K562 (cell line): ENCODE data around the gene SLC12A3. TPM values are rescaled to one million over a fixed set of nuclear protein-coding genes. Genes with fewer than 3 reads are reported as not detected.

ENCODE experiments used
- BCOR ChIP-seq: fragments of 450-650 bp; IDR thresholded peaks from 2 replicates; pipeline ENCODE4 v1.6.1; 2016
- CEBPZ ChIP-seq: fragments of 150-350 bp; IDR thresholded peaks from 2 replicates; pipeline ENCODE4 v1.6.1; 2014; ENCODE audit warnings: low read depth, mild to moderate bottlenecking, low read length, borderline replicate concordance
- DNMT1 ChIP-seq: fragments of 450-650 bp; IDR thresholded peaks from 2 replicates; pipeline ENCODE4 v1.6.1; 2016; ENCODE audit warnings: antibody characterized with exemption, mild to moderate bottlenecking
- GATA2 ChIP-seq: sonication (generic); formaldehyde crosslinking; IDR thresholded peaks from 2 replicates; pipeline ENCODE4 v1.4.0; 2020; ENCODE audit warnings: mild to moderate bottlenecking, missing genetic modification reagents
- HMGN3 ChIP-seq: IDR thresholded peaks from 2 replicates; pipeline ENCODE4 v1.6.1; 2011; ENCODE audit warnings: borderline replicate concordance, low read depth, mild to moderate bottlenecking, mixed read lengths, low read length; ENCODE audit not compliant: insufficient read length; ENCODE audit errors: extremely low read depth
- POLR2B ChIP-seq: fragments of 450-650 bp; IDR thresholded peaks from 2 replicates; pipeline ENCODE4 v1.6.1; 2018; ENCODE audit warnings: low read depth; ENCODE audit not compliant: partially characterized antibody
- RCOR1 ChIP-seq, 2 experiments: IDR thresholded peaks; 2 replicates each; pipeline ENCODE4 v1.6.1; 2012; ENCODE audit warnings: low read depth in 2 of 2, low read length in 2 of 2, borderline replicate concordance in 1 of 2, improper control_type of control experiment in 1 of 2
- SNRNP70 ChIP-seq: fragments of 200-400 bp; formaldehyde crosslinking; optimal IDR thresholded peaks from 2 replicates; pipeline ENCODE3; 2017; ENCODE audit warnings: low read depth, low read length
- STAG1 ChIP-seq: sonication (generic); formaldehyde crosslinking; IDR thresholded peaks from 2 replicates; pipeline ENCODE4 v1.5.0; 2020; ENCODE audit warnings: missing genetic modification reagents, borderline replicate concordance
- TBP ChIP-seq: optimal IDR thresholded peaks from 2 replicates; pipeline ENCODE3; 2011; ENCODE audit warnings: low read depth, low read length, improper control_type of control experiment
- TEAD4 ChIP-seq, 2 experiments: sonication (generic) in 1 of 2; formaldehyde crosslinking in 1 of 2; IDR thresholded peaks; 2 replicates each; pipeline versions ENCODE4 v1.6.1 to v1.8.0; 2012 to 2022; ENCODE audit warnings: borderline replicate concordance in 1 of 2, inconsistent platforms in 1 of 2, low read length in 1 of 2, mild to moderate bottlenecking in 1 of 2, missing genetic modification reagents in 1 of 2
- ZFP30 ChIP-seq: fragments of 250-450 bp; sonication (Bioruptor Pico); IDR thresholded peaks from 2 replicates; pipeline ENCODE4 v1.8.0; 2022; ENCODE audit warnings: moderate library complexity, mild to moderate bottlenecking, inconsistent platforms, borderline replicate concordance
- ZMIZ1 ChIP-seq, 2 experiments: fragments of 150-350 bp in 1 of 2; IDR thresholded peaks; 2 replicates each; pipeline ENCODE4 v1.6.1; 2012 to 2016; ENCODE audit warnings: low read depth in 2 of 2, low read length in 2 of 2, mild to moderate bottlenecking in 1 of 2, moderate library complexity in 1 of 2
- ZSCAN32 ChIP-seq: fragments of 450-650 bp; formaldehyde crosslinking; IDR thresholded peaks from 2 replicates; pipeline ENCODE4 v1.4.0; 2020; ENCODE audit warnings: mild to moderate bottlenecking, moderate library complexity
- polyA plus RNA-seq, 8 experiments: library from polyadenylated mRNA; depleted of rRNA in 4 of 8; stranded (reverse) in 5 of 8; unstranded in 3 of 8; fragments of >200 nt; fragmentation: Nextera tagmentation in 2 of 8; fragmentation: Illumina TruSeq in 1 of 8; extraction: Ambion mirVana in 2 of 8; extraction: Trizol in 1 of 8; gene quantifications; 2 replicates each; pipeline versions ENCODE4 v1.2.1 to v1.2.3, GENCODE V29; 2011 to 2014; ENCODE audit warnings: inconsistent platforms in 1 of 8, missing spikeins in 1 of 8
- total RNA-seq, 7 experiments: library from RNA; depleted of rRNA in 6 of 7; stranded (reverse); fragments of >200 nt in 6 of 7; fragmentation: Illumina TruSeq in 2 of 7; extraction: Trizol in 2 of 7; gene quantifications; 2 replicates each; pipeline versions ENCODE4 v1.2.1 to v1.2.3, GENCODE V29; 2011 to 2021; ENCODE audit warnings: low replicate concordance in 1 of 7
- TF ChIP-seq, protein P1 (sequence below): fragments of 450-650 bp; IDR thresholded peaks from 2 replicates; pipeline ENCODE4 v1.6.1; 2016; ENCODE audit warnings: missing biosample characterization, missing genetic modification characterization
- TF ChIP-seq, protein P2 (sequence below): sonication (generic); formaldehyde crosslinking; IDR thresholded peaks from 2 replicates; pipeline ENCODE4 v1.8.0; 2022; ENCODE audit warnings: mild to moderate bottlenecking, missing genetic modification reagents

The SLC12A3 gene
- total and polyA plus RNA-seq, 9 of the 15 experiments (the other 6 are each of a cell fraction or from before 2014, with no cell fraction given) = not detected

- TF ChIP-seq ZMIZ1 (IDR thresholded peaks at IDR 0.05; ENCODE audit: low read depth in 2 of 2, low read length in 2 of 2) = peak in 1 of 2 experiments; percentile 68; a peak in 1 of 4 replicates
- TF ChIP-seq, protein P1, sequence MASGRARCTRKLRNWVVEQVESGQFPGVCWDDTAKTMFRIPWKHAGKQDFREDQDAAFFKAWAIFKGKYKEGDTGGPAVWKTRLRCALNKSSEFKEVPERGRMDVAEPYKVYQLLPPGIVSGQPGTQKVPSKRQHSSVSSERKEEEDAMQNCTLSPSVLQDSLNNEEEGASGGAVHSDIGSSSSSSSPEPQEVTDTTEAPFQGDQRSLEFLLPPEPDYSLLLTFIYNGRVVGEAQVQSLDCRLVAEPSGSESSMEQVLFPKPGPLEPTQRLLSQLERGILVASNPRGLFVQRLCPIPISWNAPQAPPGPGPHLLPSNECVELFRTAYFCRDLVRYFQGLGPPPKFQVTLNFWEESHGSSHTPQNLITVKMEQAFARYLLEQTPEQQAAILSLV (tag) = no peak
- TF ChIP-seq BCOR = no peak
- TF ChIP-seq STAG1 = no peak
- no peak for TF ChIP-seq TBP
- TF ChIP-seq, protein P2, sequence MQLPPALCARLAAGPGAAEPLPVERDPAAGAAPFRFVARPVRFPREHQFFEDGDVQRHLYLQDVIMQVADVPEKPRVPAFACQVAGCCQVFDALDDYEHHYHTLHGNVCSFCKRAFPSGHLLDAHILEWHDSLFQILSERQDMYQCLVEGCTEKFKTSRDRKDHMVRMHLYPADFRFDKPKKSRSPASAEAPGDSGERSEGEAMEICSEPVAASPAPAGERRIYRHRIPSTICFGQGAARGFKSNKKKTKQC (CRISPR knock-in tag) = no peak
- TF ChIP-seq HMGN3 = no peak
- no peak for TF ChIP-seq ZSCAN32 (CRISPR knock-in tag)
- TF ChIP-seq RCOR1 (IDR thresholded peaks at IDR 0.05; ENCODE audit: borderline replicate concordance in 1 of 2, low read depth in 2 of 2, low read length in 2 of 2) = no peak
- TF ChIP-seq ZFP30 (CRISPR knock-in tag) = no peak
- no peak for TF ChIP-seq DNMT1
- TF ChIP-seq GATA2 (CRISPR knock-in tag) = no peak
- TF ChIP-seq CEBPZ = no peak
- TF ChIP-seq POLR2B = peak; percentile 73
- TF ChIP-seq TEAD4 (IDR thresholded peaks at IDR 0.05; ENCODE audit: low read length) = 0 out of 2 replicates have a peak, but pooled peaks have one; percentile 22
- no peak for TF ChIP-seq TEAD4 (CRISPR knock-in tag; IDR thresholded peaks at IDR 0.05; ENCODE audit: borderline replicate concordance)
- TF ChIP-seq SNRNP70 = no peak
Measured at GRCh38 chr16:56941092-56941491, 76.1 kb downstream of the SLC12A3 start (continued).
